HCT116 (cell line): Measurements from ENCODE around the gene STH. TPM values are rescaled to one million over a fixed set of nuclear protein-coding genes. Genes with fewer than 3 reads are reported as not detected.

Source experiments
- ATAC-seq: fragments of 200-7000 bp; cut with Tn5 transposase; 2 replicates; pipeline ENCODE4 v1.9.1; 2020; ENCODE audit warnings: mild to moderate bottlenecking, moderate library complexity
- BruUV-seq: library from RNA; stranded (reverse); fragments of 400-500 nt; replicated peaks from 2 replicates; lab custom pipeline; 2021; lab: Mats Ljungman, UMichigan
- CTCF ChIA-PET: fragments of 300-600 bp; sonication (Branson Sonifier 250); formaldehyde crosslinking; loops from one replicate; lab custom pipeline; 2021; ENCODE audit warnings: antibody characterized with exemption; lab: Charles Lee
- POLR2A ChIA-PET: fragments of 300-600, 350-600 bp; sonication (Branson Sonifier 250); formaldehyde crosslinking; loops from one replicate; lab custom pipeline; 2021; ENCODE audit warnings: antibody characterized with exemption; lab: Charles Lee
- RAD21 ChIA-PET, 2 experiments: fragments of 300-600 bp; sonication (Branson Sonifier 250); formaldehyde crosslinking; loops; one replicate each; lab custom pipeline; 2023; ENCODE audit warnings: low total read pairs in 2 of 2; ENCODE audit not compliant: uncharacterized antibody in 2 of 2, unreplicated experiment in 2 of 2, low non-redundant PET in 1 of 2; lab: Charles Lee
- DNase-seq: peaks from one replicate; pipeline ENCODE4 v3.0.0-alpha.2; 2010; ENCODE audit warnings: low read depth, low spot score
- H2AFZ ChIP-seq: fragments of 200-600 bp; shearing (Covaris generic), sonication (generic); 2 replicates; pipeline ENCODE4 v1.6.1; 2017; ENCODE audit warnings: low read depth, mixed run types, mixed read lengths, antibody characterized with exemption, low read length; ENCODE audit not compliant: poor library complexity, severe bottlenecking
- H3K27ac ChIP-seq: 2 replicates; pipeline ENCODE4 v1.5.1; 2012; ENCODE audit warnings: low read depth, low read length
- H3K27me3 ChIP-seq: fragments of 200-600 bp; sonication (generic); 2 replicates; pipeline ENCODE4 v1.6.1; 2016; ENCODE audit warnings: mixed run types, low read length, mixed read lengths; ENCODE audit not compliant: insufficient read depth
- H3K36me3 ChIP-seq, 2 experiments: fragments of 200-500 bp in 1 of 2; fragments of 200-600 bp in 1 of 2; sonication (Bioruptor generic) in 1 of 2; sonication (generic) in 1 of 2; 2 replicates each; pipeline versions ENCODE4 v1.5.1 to v1.6.1; 2014 to 2016; ENCODE audit warnings: low read length in 2 of 2, inconsistent platforms in 1 of 2, mixed read lengths in 1 of 2, mixed run types in 1 of 2; ENCODE audit not compliant: insufficient read depth in 2 of 2, control insufficient read depth in 1 of 2
- H3K4me1 ChIP-seq, 2 experiments: fragments of 200-600 bp in 1 of 2; sonication (generic) in 1 of 2; 2 replicates each; pipeline versions ENCODE4 v1.5.1 to v1.6.1; 2012 to 2017; ENCODE audit warnings: low read length in 2 of 2, inconsistent platforms in 1 of 2, mild to moderate bottlenecking in 1 of 2, mixed read lengths in 1 of 2, mixed run types in 1 of 2, moderate library complexity in 1 of 2; ENCODE audit not compliant: insufficient read depth in 2 of 2, control insufficient read depth in 1 of 2
- H3K4me2 ChIP-seq: fragments of 200-600 bp; sonication (generic); 2 replicates; pipeline ENCODE4 v1.6.1; 2017; ENCODE audit warnings: mixed run types, low read length, mixed read lengths
- H3K4me3 ChIP-seq, 2 experiments: fragments of 200-600 bp in 1 of 2; sonication (generic) in 1 of 2; replicated peaks in 1 of 2; 2 replicates each; pipeline ENCODE4 v1.5.1; 2011 to 2016; ENCODE audit warnings: low read length in 2 of 2, control low read depth in 1 of 2, low read depth in 1 of 2, mild to moderate bottlenecking in 1 of 2, mixed read lengths in 1 of 2, mixed run types in 1 of 2
- H3K79me2 ChIP-seq: fragments of 200-600 bp; sonication (generic); 2 replicates; pipeline ENCODE4 v1.6.1; 2017; ENCODE audit warnings: mild to moderate bottlenecking, mixed run types, low read length, moderate library complexity, mixed read lengths; ENCODE audit not compliant: insufficient read depth
- H3K9ac ChIP-seq: fragments of 200-600 bp; sonication (generic); 2 replicates; pipeline ENCODE4 v1.6.1; 2016; ENCODE audit warnings: low read length, mixed read lengths
- H3K9me2 ChIP-seq: fragments of 200-600 bp; sonication (generic), shearing (Covaris generic); 2 replicates; pipeline ENCODE4 v1.6.1; 2017; ENCODE audit warnings: mixed run types, mild to moderate bottlenecking, moderate library complexity; ENCODE audit not compliant: insufficient read depth
- H3K9me3 ChIP-seq, 2 experiments: fragments of 200-500 bp in 1 of 2; fragments of 200-600 bp in 1 of 2; sonication (Bioruptor generic) in 1 of 2; sonication (generic) in 1 of 2; 2 replicates each; pipeline ENCODE4 v1.6.1; 2014 to 2017; ENCODE audit warnings: low read length in 2 of 2, mixed read lengths in 2 of 2, inconsistent platforms in 1 of 2, low read depth in 1 of 2, mild to moderate bottlenecking in 1 of 2, mixed run types in 1 of 2, moderate library complexity in 1 of 2; ENCODE audit not compliant: control insufficient read depth in 1 of 2, insufficient read depth in 1 of 2
- H4K20me1 ChIP-seq: fragments of 200-600 bp; sonication (generic), shearing (Covaris generic); 2 replicates; pipeline ENCODE4 v1.6.1; 2017; ENCODE audit warnings: mixed run types, mild to moderate bottlenecking, moderate library complexity; ENCODE audit not compliant: insufficient read depth
- CBX3 ChIP-seq: IDR thresholded peaks from 2 replicates; pipeline ENCODE4 v1.6.1; 2012; ENCODE audit warnings: low read depth
- EGR1 ChIP-seq: IDR thresholded peaks from 2 replicates; pipeline ENCODE4 v1.6.1; 2012; ENCODE audit warnings: low read depth
- ELF1 ChIP-seq: IDR thresholded peaks from 2 replicates; pipeline ENCODE4 v1.6.1; 2012; ENCODE audit warnings: low read depth, borderline replicate concordance
- EZH2 ChIP-seq: fragments of 200-600 bp; sonication (generic); IDR thresholded peaks from 2 replicates; pipeline ENCODE4 v1.6.1; 2017; ENCODE audit warnings: antibody characterized with exemption, mixed run types
- EZH2phosphoT487 ChIP-seq: fragments of 200-600 bp; IDR thresholded peaks from 2 replicates; pipeline ENCODE4 v1.6.1; 2018; ENCODE audit warnings: antibody characterized with exemption, borderline replicate concordance
- FOSL1 ChIP-seq: IDR thresholded peaks from 2 replicates; pipeline ENCODE4 v1.6.1; 2012; ENCODE audit warnings: low read depth
- JUND ChIP-seq: IDR thresholded peaks from 2 replicates; pipeline ENCODE4 v1.6.1; 2012
- POLR2AphosphoS5 ChIP-seq: IDR thresholded peaks from 2 replicates; pipeline ENCODE4 v1.6.1; 2011; ENCODE audit warnings: mild to moderate bottlenecking, low read depth, low read length, moderate library complexity
- SIN3A ChIP-seq: IDR thresholded peaks from 2 replicates; pipeline ENCODE4 v1.6.1; 2012; ENCODE audit warnings: low read depth
- SP1 ChIP-seq: IDR thresholded peaks from 2 replicates; pipeline ENCODE4 v1.6.1; 2012; ENCODE audit warnings: low read depth
- TCF7L2 ChIP-seq: IDR thresholded peaks from 2 replicates; pipeline ENCODE4 v1.7.0; 2011; ENCODE audit warnings: borderline replicate concordance, inconsistent platforms; ENCODE audit not compliant: insufficient read depth, insufficient read length; ENCODE audit errors: extremely low read depth
- ZNF274 ChIP-seq: fragments of 200-500 bp; sonication (Bioruptor generic); IDR thresholded peaks from 2 replicates; pipeline ENCODE4 v1.6.1; 2014; ENCODE audit warnings: mild to moderate bottlenecking, low read depth, low read length, inconsistent platforms
- intact Hi-C: fragments of 100-400 bp; cut with micrococcal nuclease; formaldehyde crosslinking; loops from 2 replicates; pipeline ENCODE4 v1.10.0; 2022
- total RNA-seq: library from RNA; stranded (reverse); gene quantifications from one replicate; pipeline ENCODE4 v1.2.1, GENCODE V29; 2021; ENCODE audit not compliant: unreplicated experiment
- TF ChIP-seq, protein P1 (sequence below), 3 experiments: fragments of 200-600 bp in 1 of 3; sonication (generic) in 1 of 3; IDR thresholded peaks in 2 of 3; conservative IDR thresholded peaks in 1 of 3; 2 replicates each; pipeline ENCODE4 v1.5.1; 2012 to 2017; ENCODE audit warnings: low read depth in 2 of 3, low read length in 2 of 3, antibody characterized with exemption in 1 of 3, borderline replicate concordance in 1 of 3, control low read depth in 1 of 3, mild to moderate bottlenecking in 1 of 3, mixed read lengths in 1 of 3, mixed run types in 1 of 3, moderate library complexity in 1 of 3; ENCODE audit not compliant: insufficient read depth in 1 of 3
- TF ChIP-seq, protein P2 (sequence below): IDR thresholded peaks from 2 replicates; pipeline ENCODE4 v1.6.1; 2012; ENCODE audit warnings: low read depth
- TF ChIP-seq, protein P3 (sequence below): IDR thresholded peaks from 2 replicates; pipeline ENCODE4 v1.6.1; 2012
- TF ChIP-seq, protein P4 (sequence below): IDR thresholded peaks from 2 replicates; pipeline ENCODE4 v1.6.1; 2012

Gene STH
- total RNA-seq, 1 experiment from 2014 or later = not detected

DNA sequence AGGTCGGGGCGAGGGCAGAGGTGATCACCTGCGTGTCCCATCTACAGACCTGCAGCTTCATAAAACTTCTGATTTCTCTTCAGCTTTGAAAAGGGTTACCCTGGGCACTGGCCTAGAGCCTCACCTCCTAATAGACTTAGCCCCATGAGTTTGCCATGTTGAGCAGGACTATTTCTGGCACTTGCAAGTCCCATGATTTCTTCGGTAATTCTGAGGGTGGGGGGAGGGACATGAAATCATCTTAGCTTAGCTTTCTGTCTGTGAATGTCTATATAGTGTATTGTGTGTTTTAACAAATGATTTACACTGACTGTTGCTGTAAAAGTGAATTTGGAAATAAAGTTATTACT is 28.9 kb downstream of the STH start (continued):
- no peak for TF ChIP-seq POLR2AphosphoS5

DNA sequence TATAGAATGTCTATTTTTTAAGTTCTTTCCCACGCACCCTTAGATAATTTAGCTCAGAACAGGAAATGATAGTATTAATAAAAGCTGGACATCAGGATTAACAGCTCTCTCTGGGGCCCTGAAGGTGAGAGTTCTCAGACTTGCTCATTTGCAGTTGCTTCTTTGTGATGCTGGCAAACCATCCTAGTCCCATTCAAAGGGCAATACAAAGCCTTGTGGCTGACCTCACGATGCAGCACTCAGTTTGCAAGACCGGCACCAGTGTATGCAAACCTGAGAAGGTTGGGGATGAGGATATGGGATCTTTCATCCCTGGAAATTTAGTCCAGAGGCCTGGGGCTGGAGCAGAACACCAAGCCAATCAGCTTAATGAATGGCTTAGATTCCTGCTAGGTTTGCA is 29.3 kb downstream of the STH start:
- no peaks in the 10 kb centered on the region for H3K9me2 ChIP-seq
- H3K4me1 ChIP-seq = no peaks in the 10 kb centered on the region
- POLR2A ChIA-PET = no interaction called here
- H3K4me2 ChIP-seq = no peak overlapping the region
- no peaks in the 10 kb centered on the region for H4K20me1 ChIP-seq
- no peak overlapping the region for H3K4me3 ChIP-seq
- CTCF ChIA-PET = interaction anchor here (2.4 kb wide), 1 partner anchor 16 kb away, joined by 9 read pairs; no protein-coding TSS in a partner anchor
- no peak for ATAC-seq
- BruUV-seq = no TSS peak
- DNase-seq = no peak
- RAD21 ChIA-PET = interaction anchor here in 1 of 2 experiments (1.1 kb wide), 1 partner anchor 10 kb away, joined by 3 read pairs; no protein-coding TSS in a partner anchor
- TF ChIP-seq SP1 (no peak), SIN3A (no peak), POLR2AphosphoS5 (no peak), EGR1 (no peak), FOSL1 (no peak), EZH2phosphoT487 (no peak), CBX3 (no peak), ZNF274 (no peak), ELF1 (no peak), TCF7L2 (no peak), JUND (no peak), EZH2 (no peak)
- TF ChIP-seq, protein P1, sequence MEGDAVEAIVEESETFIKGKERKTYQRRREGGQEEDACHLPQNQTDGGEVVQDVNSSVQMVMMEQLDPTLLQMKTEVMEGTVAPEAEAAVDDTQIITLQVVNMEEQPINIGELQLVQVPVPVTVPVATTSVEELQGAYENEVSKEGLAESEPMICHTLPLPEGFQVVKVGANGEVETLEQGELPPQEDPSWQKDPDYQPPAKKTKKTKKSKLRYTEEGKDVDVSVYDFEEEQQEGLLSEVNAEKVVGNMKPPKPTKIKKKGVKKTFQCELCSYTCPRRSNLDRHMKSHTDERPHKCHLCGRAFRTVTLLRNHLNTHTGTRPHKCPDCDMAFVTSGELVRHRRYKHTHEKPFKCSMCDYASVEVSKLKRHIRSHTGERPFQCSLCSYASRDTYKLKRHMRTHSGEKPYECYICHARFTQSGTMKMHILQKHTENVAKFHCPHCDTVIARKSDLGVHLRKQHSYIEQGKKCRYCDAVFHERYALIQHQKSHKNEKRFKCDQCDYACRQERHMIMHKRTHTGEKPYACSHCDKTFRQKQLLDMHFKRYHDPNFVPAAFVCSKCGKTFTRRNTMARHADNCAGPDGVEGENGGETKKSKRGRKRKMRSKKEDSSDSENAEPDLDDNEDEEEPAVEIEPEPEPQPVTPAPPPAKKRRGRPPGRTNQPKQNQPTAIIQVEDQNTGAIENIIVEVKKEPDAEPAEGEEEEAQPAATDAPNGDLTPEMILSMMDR (IDR thresholded peaks at IDR 0.05 in 2 of 3, conservative IDR thresholded peaks at IDR 0.05 in 1 of 3; ENCODE audit: borderline replicate concordance in 1 of 3, insufficient read depth in 1 of 3, low read depth in 2 of 3, low read length in 2 of 3) = no peak
- TF ChIP-seq, protein P2, sequence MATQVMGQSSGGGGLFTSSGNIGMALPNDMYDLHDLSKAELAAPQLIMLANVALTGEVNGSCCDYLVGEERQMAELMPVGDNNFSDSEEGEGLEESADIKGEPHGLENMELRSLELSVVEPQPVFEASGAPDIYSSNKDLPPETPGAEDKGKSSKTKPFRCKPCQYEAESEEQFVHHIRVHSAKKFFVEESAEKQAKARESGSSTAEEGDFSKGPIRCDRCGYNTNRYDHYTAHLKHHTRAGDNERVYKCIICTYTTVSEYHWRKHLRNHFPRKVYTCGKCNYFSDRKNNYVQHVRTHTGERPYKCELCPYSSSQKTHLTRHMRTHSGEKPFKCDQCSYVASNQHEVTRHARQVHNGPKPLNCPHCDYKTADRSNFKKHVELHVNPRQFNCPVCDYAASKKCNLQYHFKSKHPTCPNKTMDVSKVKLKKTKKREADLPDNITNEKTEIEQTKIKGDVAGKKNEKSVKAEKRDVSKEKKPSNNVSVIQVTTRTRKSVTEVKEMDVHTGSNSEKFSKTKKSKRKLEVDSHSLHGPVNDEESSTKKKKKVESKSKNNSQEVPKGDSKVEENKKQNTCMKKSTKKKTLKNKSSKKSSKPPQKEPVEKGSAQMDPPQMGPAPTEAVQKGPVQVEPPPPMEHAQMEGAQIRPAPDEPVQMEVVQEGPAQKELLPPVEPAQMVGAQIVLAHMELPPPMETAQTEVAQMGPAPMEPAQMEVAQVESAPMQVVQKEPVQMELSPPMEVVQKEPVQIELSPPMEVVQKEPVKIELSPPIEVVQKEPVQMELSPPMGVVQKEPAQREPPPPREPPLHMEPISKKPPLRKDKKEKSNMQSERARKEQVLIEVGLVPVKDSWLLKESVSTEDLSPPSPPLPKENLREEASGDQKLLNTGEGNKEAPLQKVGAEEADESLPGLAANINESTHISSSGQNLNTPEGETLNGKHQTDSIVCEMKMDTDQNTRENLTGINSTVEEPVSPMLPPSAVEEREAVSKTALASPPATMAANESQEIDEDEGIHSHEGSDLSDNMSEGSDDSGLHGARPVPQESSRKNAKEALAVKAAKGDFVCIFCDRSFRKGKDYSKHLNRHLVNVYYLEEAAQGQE = no peak
- TF ChIP-seq, protein P3, sequence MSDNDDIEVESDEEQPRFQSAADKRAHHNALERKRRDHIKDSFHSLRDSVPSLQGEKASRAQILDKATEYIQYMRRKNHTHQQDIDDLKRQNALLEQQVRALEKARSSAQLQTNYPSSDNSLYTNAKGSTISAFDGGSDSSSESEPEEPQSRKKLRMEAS = no peak
- TF ChIP-seq, protein P4, sequence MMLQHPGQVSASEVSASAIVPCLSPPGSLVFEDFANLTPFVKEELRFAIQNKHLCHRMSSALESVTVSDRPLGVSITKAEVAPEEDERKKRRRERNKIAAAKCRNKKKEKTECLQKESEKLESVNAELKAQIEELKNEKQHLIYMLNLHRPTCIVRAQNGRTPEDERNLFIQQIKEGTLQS = no peak
- no peak overlapping the region for H3K27ac ChIP-seq
- intact Hi-C loops = no loop called here
- H3K9ac ChIP-seq = no peak overlapping the region
- no peak overlapping the region for H2AFZ ChIP-seq
- no peaks in the 10 kb centered on the region for H3K79me2 ChIP-seq
- no peaks in the 10 kb centered on the region for H3K27me3 ChIP-seq
- H3K9me3 ChIP-seq = no peaks in the 10 kb centered on the region
- H3K36me3 ChIP-seq = peaks cover 22 to 35% of the 10 kb centered on the region in 2 experiments
